ENCODE data around the gene HNRNPAB. TPM values are rescaled to one million over a fixed set of nuclear protein-coding genes. Genes with fewer than 3 reads are reported as not detected.

The HNRNPAB gene
- total RNA-seq = 51.0 and 57.4 TPM in 2 replicates

GRCh38 chr5:178204182-178204934 lies at the start of gene HNRNPAB:
HNRNPAB (plus strand) TSS chr5:178204533; CDS start chr5:178204838, 305 bp downstream.

GRCh38 chr5:178187014-178187413 lies 17.3 kb upstream of the HNRNPAB start, which contains the start of gene GMCL2:
GMCL2 (minus strand) TSS chr5:178187371; CDS start chr5:178187299, 72 bp downstream.

GRCh38 chr5:178232124-178232919 lies 28.0 kb downstream of the HNRNPAB start, which contains the start of gene PHYKPL:
PHYKPL (minus strand) TSS chr5:178232802; CDS start chr5:178232550, 252 bp downstream.

Other genes starting within 250 kb of the HNRNPAB start
- gene PROP1, start 208.3 kb upstream of the HNRNPAB start, total RNA-seq = not detected in 2 replicates
- 32.2 and 35.4 TPM in 2 replicates for gene N4BP3, start 91.0 kb upstream of the HNRNPAB start, total RNA-seq
- 26.1 and 47.1 TPM in 2 replicates for gene RMND5B, start 73.5 kb upstream of the HNRNPAB start, total RNA-seq
- 94.8 and 110 TPM in 2 replicates for gene NHP2, start 50.6 kb upstream of the HNRNPAB start, total RNA-seq
- not detected in 2 replicates for gene GMCL2, start 17.2 kb upstream of the HNRNPAB start, total RNA-seq
- gene PHYKPL, start 28.3 kb downstream of the HNRNPAB start, total RNA-seq = 25.3 and 52.9 TPM in 2 replicates